Dermis microvascular lymphatic vessel endothelial cell (primary cell): ENCODE results near the gene EMP1. TPM values are rescaled to one million over a fixed set of nuclear protein-coding genes. Genes with fewer than 3 reads are reported as not detected.

Source experiments
- DNase-seq, 2 donors: peaks; one replicate each; pipeline versions ENCODE4 v3.0.0 to v3.0.0-alpha.2; 2010; ENCODE audit warnings: low read depth in 2 of 2
- total RNA-seq: library from RNA; depleted of rRNA; stranded (reverse); fragments of >200 nt; gene quantifications from 2 replicates; pipeline ENCODE4 v1.2.1, GENCODE V29; 2014

The EMP1 gene, protein sequence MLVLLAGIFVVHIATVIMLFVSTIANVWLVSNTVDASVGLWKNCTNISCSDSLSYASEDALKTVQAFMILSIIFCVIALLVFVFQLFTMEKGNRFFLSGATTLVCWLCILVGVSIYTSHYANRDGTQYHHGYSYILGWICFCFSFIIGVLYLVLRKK
- 101 and 103 TPM in 2 replicates for total RNA-seq

DNA sequence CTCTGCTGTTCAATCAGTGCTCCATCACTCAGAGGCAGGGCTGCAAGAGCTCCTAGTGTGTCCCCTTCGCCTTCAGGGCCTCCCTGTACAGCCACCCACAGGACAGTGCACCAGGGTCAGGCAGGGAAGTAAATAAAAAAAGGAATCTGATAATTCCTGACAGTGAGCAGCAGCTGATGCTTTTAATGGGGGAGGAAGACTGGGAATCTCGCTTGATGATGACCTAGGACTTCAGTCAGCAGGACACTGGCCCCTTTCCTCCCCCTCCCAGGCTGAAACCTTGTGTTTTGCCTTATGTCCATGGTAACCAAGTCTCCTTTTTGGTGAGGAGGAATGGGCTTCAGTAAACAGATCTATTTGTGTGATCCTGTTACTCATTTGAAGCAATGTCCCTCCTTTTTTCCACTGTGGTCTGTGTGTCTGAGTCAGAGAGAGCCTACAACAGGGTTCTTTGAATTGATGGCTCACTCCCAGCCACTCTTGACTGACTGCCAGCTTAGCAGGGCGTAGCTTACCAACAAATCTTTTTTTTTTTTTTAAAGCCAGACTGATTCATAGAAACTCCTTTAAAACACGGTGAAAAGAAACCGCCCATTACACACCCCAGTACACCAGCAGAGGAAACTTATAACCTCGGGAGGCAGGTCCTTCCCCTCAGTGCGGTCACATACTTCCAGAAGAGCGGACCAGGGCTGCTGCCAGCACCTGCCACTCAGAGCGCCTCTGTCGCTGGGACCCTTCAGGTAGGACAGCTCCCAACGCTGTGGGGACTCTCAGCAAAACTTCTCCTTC lies at the start of gene EMP1:
EMP1 (plus strand) TSS at position 597 of the 792 bp plus-strand sequence. CDS start 14,785 bp downstream, outside the sequence.
- DNase-seq, result peak; percentile 97 to 99

DNA sequence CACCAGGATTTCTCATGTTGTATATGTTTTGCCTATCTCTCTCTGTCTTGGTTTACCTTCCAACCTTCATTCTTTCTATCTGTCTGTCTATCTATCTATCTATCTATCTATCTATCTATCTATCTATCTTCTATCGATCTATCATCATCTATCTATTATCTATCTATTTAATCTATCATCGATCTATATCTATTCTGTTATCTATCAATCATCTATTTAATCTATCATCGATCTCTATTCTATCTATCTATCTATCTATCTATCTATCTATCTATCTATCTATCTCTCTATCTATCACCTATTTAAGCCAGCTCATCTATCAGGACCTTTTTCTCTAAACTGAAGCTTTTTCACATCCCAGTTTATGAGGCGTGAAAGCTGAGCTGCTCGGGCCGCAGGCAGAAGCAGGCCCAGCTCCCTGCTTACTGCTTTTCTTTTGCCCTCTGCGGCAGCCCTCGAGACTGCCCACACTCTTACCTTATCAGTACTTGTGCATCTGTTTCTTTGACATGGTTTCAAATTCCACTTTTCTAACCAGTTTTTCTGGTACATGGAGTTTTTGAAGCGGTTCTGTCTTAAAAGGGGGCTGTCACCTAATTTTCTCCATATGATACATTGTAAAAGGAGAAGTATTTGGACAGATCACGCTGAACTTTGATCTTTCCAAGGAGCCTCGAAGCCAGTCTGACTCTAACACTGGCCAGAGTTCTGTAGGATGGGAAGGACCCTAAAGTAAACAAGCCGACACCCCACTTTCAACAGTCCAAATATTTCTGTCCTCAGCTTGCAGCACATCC lies 48.6 kb upstream of the EMP1 start:
- no peak for DNase-seq

DNA sequence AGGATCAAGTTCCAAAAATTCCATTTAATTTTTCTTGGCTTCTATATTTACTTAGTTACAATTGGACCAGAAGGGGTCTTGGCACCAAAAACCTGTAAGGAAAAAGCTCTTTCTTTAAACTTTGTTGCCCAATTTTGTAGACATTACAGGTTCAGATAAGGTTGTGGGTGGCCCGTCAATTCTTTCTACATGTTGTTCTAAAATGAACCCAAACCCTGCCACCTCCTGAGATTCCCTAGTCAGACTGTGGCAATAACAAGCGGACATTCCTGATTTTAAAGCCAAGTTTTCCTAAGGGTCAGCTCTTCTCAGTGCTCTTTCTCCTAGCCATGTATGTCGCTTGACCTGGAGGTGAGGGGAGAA lies 48.1 kb upstream of the EMP1 start:
- no peak for DNase-seq

DNA sequence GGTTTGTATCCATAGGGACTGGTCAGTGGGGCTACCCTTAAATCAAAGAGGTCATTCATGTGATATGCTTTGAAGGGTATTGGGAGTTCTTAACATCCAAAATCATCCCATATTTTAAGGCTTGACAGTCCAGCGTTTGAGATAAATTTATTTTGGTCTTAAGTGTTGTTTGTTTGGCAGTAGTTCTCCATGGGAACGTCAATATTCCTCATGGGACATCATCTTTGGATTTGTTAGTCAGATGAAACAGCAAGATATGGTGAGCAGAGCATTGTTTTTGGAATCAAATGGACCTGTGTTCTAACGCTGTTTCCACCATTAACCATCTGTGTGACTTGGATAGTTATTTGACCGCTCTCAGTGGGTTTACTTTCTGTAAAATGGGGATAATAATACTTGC lies 47.1 kb upstream of the EMP1 start:
- DNase-seq, result no peak

DNA sequence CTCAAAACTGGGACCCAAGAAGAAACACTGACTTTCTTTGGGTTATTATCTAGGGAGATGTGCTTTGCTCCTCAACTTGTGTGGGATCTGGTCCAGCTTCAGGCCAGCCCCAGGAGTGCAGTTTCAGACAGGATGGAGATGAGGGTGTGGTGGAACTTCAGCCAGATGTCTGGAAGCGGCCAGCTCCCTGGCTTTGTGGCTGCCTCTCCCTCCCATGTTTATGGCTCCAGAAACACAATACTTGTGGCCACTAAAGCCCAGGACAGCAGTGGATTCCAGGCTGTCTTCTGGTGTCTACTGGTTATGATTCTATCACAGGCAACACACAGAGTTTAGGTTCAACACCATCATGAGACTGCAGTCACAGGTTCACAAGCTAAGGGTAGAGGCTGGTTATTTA lies 44.2 kb upstream of the EMP1 start:
- no peak for DNase-seq

DNA sequence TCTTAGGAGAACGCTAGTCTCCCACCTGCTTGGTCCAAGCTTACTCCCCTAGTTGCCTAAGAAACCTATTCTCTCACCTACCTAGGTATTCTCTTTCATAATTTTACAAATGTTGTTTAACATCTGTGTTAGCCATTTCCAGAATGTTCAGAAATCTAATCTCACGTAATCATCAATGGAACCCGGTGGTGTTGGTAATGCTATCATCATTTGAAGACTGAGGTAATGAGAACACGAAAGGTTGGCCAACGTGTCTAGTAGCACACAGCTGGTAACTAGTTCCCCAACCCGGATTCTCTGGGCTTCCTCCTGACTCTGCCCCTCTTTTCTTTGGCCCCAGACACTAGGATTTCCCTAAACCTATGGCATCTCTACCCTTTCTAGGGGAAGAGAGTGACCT lies 43.8 kb upstream of the EMP1 start:
- DNase-seq, result no peak

DNA sequence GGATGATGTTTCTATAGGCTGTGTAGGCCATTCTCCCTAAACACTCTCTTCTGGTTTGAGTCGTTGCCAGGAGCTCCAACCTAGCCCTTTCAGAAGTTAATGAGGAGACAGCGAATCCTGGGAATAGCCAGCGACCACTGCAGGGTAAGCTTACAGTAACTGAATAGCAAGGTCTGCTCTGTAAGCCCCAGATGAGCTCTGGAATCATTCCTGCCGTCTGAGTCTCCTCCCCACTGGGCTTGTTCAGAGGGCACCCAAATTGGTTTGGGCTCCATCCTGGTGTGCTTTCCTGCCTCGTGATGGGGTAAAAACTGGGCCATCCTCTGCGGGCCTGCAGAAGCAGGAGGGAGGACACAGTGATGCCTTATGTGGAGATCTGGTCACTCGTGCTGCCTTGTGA lies 43.3 kb upstream of the EMP1 start:
- no peak for DNase-seq

DNA sequence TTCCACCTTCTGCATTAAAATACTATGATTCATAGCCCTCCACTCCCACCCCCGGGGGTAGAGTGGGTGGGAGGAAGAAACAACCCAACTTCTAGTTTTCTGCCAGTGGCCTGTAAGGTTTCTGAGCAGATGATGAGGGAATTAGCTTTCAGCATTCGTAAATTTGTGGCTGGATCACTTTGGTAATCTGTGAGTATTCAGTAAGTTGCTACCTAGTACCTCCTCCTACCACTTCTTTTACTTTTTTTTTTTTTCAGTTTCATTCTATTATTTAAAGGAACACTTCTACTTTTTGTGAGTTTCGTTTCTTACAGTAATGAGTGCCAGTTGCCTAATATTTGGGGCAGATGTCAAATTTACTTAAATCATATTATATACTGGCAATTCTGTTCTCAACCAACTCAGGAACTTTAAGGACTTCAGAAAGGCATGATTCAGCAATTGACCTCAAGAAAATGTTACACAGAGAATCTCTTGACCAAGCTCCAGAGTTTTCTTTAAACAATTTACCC lies 42.4 kb upstream of the EMP1 start:
- no peak for DNase-seq

DNA sequence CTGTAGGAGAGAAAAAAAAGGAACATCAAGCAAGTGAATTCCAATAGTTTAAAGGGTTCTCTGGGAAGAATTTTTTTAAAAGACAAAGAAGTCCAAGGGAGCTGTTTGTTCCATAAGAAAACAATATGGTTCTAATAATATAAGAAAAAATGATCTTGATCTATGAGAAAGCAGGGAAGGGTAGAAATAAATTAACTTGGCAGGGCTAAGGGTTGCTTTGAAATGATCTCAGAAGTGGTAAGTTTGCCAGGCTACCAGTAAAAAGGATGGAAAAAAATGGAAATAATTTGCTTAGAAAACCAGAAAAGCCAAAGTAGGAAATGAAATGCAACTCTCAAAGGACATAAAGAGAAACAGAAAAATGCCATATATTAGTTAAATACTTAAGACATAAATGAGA lies 41.7 kb upstream of the EMP1 start:
- DNase-seq, result no peak

DNA sequence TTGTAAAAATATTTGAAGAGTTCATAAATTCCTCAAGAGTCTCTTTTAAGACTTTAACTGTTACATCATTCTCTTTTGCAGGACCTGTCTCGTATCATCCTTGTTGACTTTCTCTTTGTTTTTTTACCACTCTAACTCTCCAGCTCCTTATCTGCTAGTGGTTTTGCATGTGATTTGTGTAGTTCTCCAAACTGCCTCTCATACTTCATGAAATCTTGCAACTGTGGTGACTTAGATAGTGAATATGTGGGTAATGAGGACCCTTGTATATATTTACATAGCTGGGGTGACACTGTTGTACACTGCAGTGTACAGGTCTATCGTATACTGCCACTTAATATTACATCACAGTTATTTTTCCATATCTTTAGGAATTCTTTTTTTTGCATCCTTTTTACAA lies 40.2 kb upstream of the EMP1 start:
- no peak for DNase-seq

DNA sequence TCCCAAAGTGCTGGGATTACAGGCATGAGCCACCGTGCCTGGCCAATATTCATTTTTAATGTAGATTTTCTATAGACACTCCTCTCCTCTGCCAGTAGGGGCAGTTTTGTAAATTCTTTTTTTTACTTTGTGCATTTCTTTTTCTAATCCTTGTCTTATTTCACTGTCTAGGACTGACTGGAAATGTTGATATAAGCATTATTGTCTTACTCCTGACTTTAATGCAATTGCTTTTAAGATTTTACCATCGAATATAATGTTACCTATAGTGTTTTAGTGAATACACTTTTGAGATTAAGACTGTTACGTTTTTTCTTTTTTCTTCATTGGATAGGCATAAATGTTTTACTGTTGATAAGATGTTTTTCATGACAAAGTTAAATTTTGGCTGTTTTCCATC lies 35.4 kb upstream of the EMP1 start:
- no peak for DNase-seq

DNA sequence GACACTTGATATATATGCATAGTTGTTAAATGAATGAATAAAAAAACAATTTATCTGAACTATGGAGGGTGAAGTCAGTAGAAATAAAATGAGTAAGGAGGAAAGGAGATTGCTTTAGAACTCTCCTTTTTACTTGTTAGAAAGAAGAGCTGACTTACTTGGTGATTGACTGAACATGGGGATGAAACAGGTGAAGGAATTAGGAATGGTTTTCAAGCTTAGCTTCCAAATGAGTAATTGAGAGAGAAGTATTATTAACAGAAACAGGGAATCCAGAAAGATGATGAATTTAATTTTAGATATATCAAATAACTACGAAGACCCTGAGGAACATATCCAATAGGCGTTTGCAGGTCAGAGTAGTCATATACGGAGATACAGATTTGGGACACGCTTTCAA lies 33.6 kb upstream of the EMP1 start:
- DNase-seq, result no peak

DNA sequence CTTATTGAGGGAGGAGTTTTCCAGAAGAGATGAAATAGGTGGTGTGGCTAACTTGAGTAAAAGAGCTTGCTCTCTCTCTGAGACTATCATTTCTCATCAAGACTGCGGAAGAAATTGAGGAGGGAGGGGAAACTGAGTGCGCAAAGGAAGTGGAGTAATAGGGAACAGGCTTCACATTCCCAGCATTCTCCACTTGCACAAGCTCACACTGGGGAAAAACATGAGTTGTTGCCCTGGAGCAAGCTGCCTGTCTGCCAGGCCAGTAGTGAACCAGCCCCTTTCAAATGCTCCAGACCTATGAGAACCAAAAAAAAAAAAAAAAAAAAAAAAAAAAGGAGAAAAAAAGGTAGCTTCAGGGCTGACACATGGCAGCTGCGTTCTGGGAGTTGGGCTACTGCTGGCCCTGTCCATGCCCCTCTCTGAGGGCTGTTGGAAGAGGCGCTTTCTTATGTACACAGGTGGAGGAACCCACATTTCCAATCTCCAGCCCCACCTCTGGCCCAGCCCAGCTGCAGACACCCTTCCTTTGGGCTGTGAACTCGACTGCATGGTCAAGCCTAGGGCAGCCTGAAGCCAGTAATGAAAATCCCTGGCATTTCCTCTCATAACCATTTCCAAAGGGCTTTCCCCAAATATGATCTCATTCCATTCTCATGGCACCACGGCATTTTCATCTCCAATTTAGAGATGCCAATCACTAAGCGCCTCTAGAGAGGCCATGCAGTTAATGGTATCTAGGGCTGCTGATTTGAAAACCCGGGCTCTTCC lies 32.5 kb upstream of the EMP1 start:
- DNase-seq, result peak in 1 of 2 donors; percentile 12

DNA sequence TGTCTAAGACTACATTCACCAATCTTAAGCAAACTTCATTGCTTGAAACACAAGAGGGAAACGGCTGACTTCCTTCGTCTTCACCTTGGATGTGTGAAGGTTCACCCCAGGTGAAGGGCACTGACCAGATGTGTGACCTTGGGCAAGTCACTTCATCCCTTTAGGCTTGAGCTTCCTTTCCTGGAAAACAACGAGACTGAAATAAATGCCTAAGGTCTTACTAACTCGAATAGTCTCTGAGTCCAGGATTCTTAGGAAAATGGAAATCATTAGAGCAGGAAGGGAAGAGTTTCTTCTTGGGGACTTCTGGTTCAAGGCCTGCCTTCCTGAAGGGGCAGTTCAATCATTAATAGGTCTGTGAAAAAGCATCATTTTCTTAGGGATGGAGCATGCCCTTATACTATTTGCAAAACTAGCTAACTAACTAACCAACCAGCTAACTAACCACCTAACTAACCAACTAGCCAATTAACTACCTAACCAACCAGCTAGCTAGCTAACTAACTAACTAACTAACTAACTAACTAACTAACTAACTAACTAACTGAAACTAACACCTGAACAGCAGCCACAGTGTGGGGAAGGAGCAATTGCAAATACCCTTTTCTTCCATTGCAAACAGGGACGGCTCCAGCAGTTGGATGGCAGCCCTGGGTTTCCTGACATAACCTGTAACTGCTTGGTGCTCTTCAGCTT lies 31.5 kb upstream of the EMP1 start:
- peak in 1 of 2 donors; percentile 79 for DNase-seq

DNA sequence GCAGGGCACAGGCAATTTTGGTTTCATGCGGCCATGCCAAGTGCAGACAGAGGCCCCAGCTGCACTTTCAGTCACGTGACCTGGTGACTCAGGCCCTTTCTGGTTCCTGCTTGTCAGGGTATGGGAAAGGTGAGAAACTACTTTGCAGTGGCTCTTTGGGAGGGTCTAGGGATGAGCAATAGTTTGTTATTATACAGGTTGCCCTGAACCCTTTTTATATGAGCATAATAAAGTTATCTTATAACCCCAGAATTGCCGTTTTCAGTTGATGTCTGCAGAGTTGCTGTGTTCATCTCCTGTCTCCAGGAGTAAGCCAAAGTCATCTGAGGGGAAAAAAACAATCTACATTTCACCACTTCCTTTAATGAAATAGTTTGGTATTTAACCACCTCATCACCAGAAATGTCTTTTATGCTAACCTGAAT lies 30.9 kb upstream of the EMP1 start:
- peak; percentile 89 to 92 for DNase-seq

DNA sequence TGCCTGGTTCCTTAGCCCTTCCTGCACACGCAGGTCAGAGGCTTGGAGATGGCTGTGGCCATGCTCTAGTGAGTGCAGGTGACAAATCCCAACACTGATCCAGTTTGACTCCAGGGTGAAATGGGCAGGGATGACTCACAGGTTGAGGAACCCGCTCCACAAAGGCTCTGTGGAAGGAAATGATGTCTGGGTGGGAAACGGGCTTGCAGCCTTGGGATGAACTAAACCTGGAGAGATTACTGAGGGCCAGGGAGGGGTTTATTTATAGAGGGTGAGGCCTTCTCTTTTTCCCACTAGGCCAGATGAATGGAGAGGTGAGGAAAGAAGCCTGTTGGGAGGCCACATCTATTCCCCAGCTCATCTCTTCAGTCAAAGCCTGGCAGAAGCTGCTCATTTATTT lies 29.3 kb upstream of the EMP1 start:
- peak; percentile 18 to 72 for DNase-seq

DNA sequence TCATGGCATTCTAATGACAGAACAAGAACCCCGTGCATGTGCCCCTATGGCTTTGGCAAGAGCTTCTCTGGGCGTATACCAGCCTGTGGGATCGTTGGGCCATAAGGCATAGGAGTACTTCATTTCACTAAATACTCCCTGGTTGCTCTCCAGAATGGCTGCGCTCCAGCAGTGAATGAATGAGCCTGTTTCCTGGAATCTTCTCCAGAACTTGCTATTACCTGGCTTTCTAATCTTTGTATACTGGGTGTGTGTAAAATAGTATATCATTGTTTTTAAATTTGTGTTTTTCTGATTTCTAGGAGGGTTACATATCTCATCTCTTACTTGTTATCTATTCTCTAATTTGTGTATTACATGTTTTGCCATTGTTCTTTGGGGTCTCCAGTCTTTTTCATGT lies 28.6 kb upstream of the EMP1 start:
- no peak for DNase-seq

DNA sequence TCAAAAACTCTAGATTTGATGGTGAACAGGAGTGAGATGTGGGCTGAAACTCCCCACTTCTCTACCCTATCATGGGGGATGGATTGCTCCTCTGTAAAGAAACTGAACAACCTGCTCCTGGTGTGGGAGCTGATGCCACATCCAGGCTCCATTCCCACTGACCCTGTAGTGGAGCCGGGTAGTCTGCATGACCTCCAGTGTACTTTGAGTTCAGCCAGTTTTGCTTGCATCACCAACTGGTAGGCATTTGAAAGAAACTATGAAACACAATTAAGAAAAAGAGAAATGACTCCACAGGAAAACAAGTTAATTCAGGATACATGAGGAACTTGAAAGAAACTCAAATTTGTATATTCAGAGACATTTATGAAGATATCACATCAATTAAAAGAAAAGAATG lies 27.3 kb upstream of the EMP1 start:
- DNase-seq, result no peak

DNA sequence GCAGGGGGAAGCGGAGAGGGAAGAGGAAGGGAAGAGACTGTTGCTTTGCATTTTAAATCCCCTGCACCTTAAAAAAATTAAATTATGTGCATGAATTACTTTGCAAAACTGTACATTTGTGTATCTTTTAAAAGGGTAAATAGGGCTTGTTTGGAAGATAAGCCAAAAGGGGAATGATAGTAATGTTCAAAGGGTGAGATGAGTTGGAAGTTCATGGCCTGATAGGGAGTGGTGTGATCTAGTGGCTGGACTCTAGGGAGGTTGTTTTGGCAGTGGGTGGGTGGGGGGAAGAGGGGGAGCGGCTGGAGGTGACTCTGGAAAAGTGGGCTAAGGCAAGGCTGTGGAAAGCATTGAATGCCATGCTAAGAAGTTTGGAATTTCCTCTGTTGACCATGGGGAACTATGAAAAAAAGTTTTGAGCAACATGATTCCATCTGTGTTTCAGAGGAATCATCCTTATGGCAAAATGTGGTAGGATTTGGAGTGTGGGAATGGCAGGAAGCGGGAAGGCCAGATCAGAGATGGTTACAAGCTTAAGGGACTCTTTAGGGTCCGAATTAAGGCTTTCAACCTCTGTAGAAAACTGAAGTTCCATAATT lies 25.5 kb upstream of the EMP1 start:
- DNase-seq, result no peak
